Liver (tissue), 9 donors: Measurements from ENCODE around the gene HAUS7. TPM values are rescaled to one million over a fixed set of nuclear protein-coding genes. Genes with fewer than 3 reads are reported as not detected.

Experiments used
- DNase-seq: peaks from one replicate; pipeline ENCODE4 v3.0.0-alpha.2; 2017; ENCODE audit warnings: low spot score
- H3K27ac ChIP-seq, 2 donors: one replicate each; pipeline ENCODE4 v1.7.0; 2013; ENCODE audit warnings: inconsistent platforms in 2 of 2, low read length in 2 of 2, control low read depth in 1 of 2, low read depth in 1 of 2, mild to moderate bottlenecking in 1 of 2
- H3K27me3 ChIP-seq, 4 donors: one replicate each; pipeline versions ENCODE4 v1.6.1 to v1.7.0; 2013; ENCODE audit warnings: low read length in 3 of 4, inconsistent platforms in 1 of 4, mild to moderate bottlenecking in 1 of 4, moderate library complexity in 1 of 4; ENCODE audit not compliant: control insufficient read depth in 4 of 4, insufficient read depth in 4 of 4
- H3K36me3 ChIP-seq, 4 donors: one replicate each; pipeline versions ENCODE4 v1.6.1 to v1.7.0; 2013; ENCODE audit warnings: low read length in 3 of 4, mild to moderate bottlenecking in 3 of 4, low read depth in 1 of 4, moderate library complexity in 1 of 4; ENCODE audit not compliant: control insufficient read depth in 4 of 4, insufficient read depth in 3 of 4
- H3K4me1 ChIP-seq, 4 donors: one replicate each; pipeline versions ENCODE4 v1.6.1 to v1.7.0; 2013; ENCODE audit warnings: low read length in 3 of 4, mild to moderate bottlenecking in 3 of 4, moderate library complexity in 1 of 4; ENCODE audit not compliant: control insufficient read depth in 4 of 4, insufficient read depth in 4 of 4
- H3K4me3 ChIP-seq, 3 donors: one replicate each; pipeline versions ENCODE4 v1.6.1 to v1.7.0; 2013; ENCODE audit warnings: low read length in 3 of 3, control low read depth in 1 of 3, low read depth in 1 of 3, mild to moderate bottlenecking in 1 of 3
- H3K9ac ChIP-seq, 2 donors: one replicate each; pipeline ENCODE4 v1.7.0; 2013; ENCODE audit warnings: low read length in 2 of 2, mild to moderate bottlenecking in 2 of 2, moderate library complexity in 2 of 2, control low read depth in 1 of 2, low read depth in 1 of 2
- H3K9me3 ChIP-seq, 4 donors: one replicate each; pipeline versions ENCODE4 v1.6.1 to v1.7.0; 2013; ENCODE audit warnings: low read length in 3 of 4; ENCODE audit not compliant: control insufficient read depth in 4 of 4
- ATF3 ChIP-seq: IDR thresholded peaks from 2 replicates; pipeline ENCODE4 v1.6.1; 2016; ENCODE audit warnings: antibody characterized with exemption
- CTCF ChIP-seq: fragments of 150-350 bp; IDR thresholded peaks from 2 replicates; pipeline ENCODE4 v1.5.1; 2017; ENCODE audit warnings: improper control_type of control experiment, low read depth, low read length; ENCODE audit not compliant: missing input control
- EGR1 ChIP-seq, 2 donors: IDR thresholded peaks; 2 replicates each; pipeline ENCODE4 v1.6.1; 2016 to 2018; ENCODE audit warnings: antibody characterized with exemption in 2 of 2, low read depth in 2 of 2
- FOXA1 ChIP-seq: IDR thresholded peaks from 2 replicates; pipeline ENCODE4 v1.6.1; 2016; ENCODE audit warnings: antibody characterized with exemption
- FOXA2 ChIP-seq: IDR thresholded peaks from 2 replicates; pipeline ENCODE4 v1.6.1; 2016; ENCODE audit warnings: antibody characterized with exemption
- GABPA ChIP-seq, 2 donors: IDR thresholded peaks in 1 of 2; conservative IDR thresholded peaks in 1 of 2; 2 replicates each; pipeline ENCODE4 v1.6.1; 2016; ENCODE audit warnings: antibody characterized with exemption in 2 of 2, mild to moderate bottlenecking in 1 of 2, moderate library complexity in 1 of 2
- HNF4A ChIP-seq, 2 donors: conservative IDR thresholded peaks; 2 replicates each; pipeline ENCODE4 v1.6.1; 2016; ENCODE audit warnings: antibody characterized with exemption in 2 of 2, mild to moderate bottlenecking in 2 of 2
- HNF4G ChIP-seq: IDR thresholded peaks from 2 replicates; pipeline ENCODE4 v1.6.1; 2016; ENCODE audit warnings: antibody characterized with exemption
- JUND ChIP-seq, 2 donors: IDR thresholded peaks; 2 replicates each; pipeline ENCODE4 v1.6.1; 2016; ENCODE audit warnings: antibody characterized with exemption in 2 of 2
- NR2F2 ChIP-seq: IDR thresholded peaks from 2 replicates; pipeline ENCODE4 v1.6.1; 2016; ENCODE audit warnings: antibody characterized with exemption
- RXRA ChIP-seq, 2 donors: IDR thresholded peaks; 2 replicates each; pipeline ENCODE4 v1.6.1; 2017 to 2018; ENCODE audit warnings: antibody characterized with exemption in 2 of 2, mild to moderate bottlenecking in 1 of 2
- SP1 ChIP-seq: IDR thresholded peaks from 2 replicates; pipeline ENCODE4 v1.6.1; 2018; ENCODE audit warnings: antibody characterized with exemption, mild to moderate bottlenecking
- TAF1 ChIP-seq: conservative IDR thresholded peaks from 2 replicates; pipeline ENCODE4 v1.6.1; 2016; ENCODE audit warnings: antibody characterized with exemption, mild to moderate bottlenecking
- YY1 ChIP-seq: IDR thresholded peaks from 2 replicates; pipeline ENCODE4 v1.6.1; 2016; ENCODE audit warnings: antibody characterized with exemption, mild to moderate bottlenecking
- ZBTB33 ChIP-seq: IDR thresholded peaks from 2 replicates; pipeline ENCODE4 v1.6.1; 2016; ENCODE audit warnings: antibody characterized with exemption
- WGBS: extraction: QIAGEN DNeasy Blood & Tissue Kit; methylation state at CpG from one replicate; pipeline ENCODE4 v1.1.7; 2013; 5-methylcytosine and 5-hydroxymethylcytosine counted together
- polyA plus RNA-seq, 2 donors: library from polyadenylated mRNA; stranded (reverse) in 1 of 2; unstranded in 1 of 2; fragments of 200-250 nt in 1 of 2; fragments of >200 nt in 1 of 2; fragmentation: Nextera tagmentation in 1 of 2; extraction: Ambion mirVana in 1 of 2; gene quantifications; one replicate each; pipeline versions ENCODE4 v1.2.1 to v1.2.3, GENCODE V29; 2013 to 2015
- total RNA-seq, 2 donors: library from RNA; depleted of rRNA; stranded (reverse); fragments of >200 nt; gene quantifications; one replicate each; pipeline ENCODE4 v1.2.3, GENCODE V29; 2014
- donor health status: healthy.
- donor health status: healthy.
- donor health status: healthy.
- donor health status: healthy.
- donor health status: healthy.

HAUS7 gene
- total and polyA plus RNA-seq, 4 donors = 7.0 to 8.9 (median 7.8) TPM

- H3K4me3 ChIP-seq = no peak within 1 kb of the TSS
- no peak within 1 kb of the TSS for H3K27ac ChIP-seq
- H3K9me3 ChIP-seq = peaks cover 0 to 2% (median 0%) of the 10 kb centered on the region in 4 donors
- no peaks in the 10 kb centered on the region for H3K27me3 ChIP-seq
- no peaks in the 10 kb centered on the region for H3K36me3 ChIP-seq
- TF ChIP-seq NR2F2 = no peak
- no peak for TF ChIP-seq ATF3
- no peak for TF ChIP-seq YY1
- TF ChIP-seq SP1 = no peak
- TF ChIP-seq GABPA (IDR thresholded peaks at IDR 0.05 in 1 of 2, conservative IDR thresholded peaks at IDR 0.05 in 1 of 2) = no peak
- no peak for TF ChIP-seq CTCF
- no peak for TF ChIP-seq HNF4G
- no peak for TF ChIP-seq FOXA2
- TF ChIP-seq RXRA (IDR thresholded peaks at IDR 0.05) = no peak
- no peak for TF ChIP-seq HNF4A (conservative IDR thresholded peaks at IDR 0.05)
- TF ChIP-seq FOXA1 = no peak
- no peak for TF ChIP-seq EGR1 (IDR thresholded peaks at IDR 0.05; ENCODE audit: low read depth in 2 of 2)
- no peak for TF ChIP-seq ZBTB33
- no peak for TF ChIP-seq TAF1
- no peak for TF ChIP-seq JUND (IDR thresholded peaks at IDR 0.05)
- no peak within 1 kb of the TSS for H3K9ac ChIP-seq
- no peaks in the 10 kb centered on the region for H3K4me1 ChIP-seq
- no peak for DNase-seq
- WGBS = 95% methylated on average over 29 of the region's 29 CpGs
Measured at GRCh38 chrX:153401133-153401764, 69.1 kb downstream of the HAUS7 start, which contains the start of gene PNMA6E. Gene PNMA6E, minus strand, starts transcription at chrX:153401350. Its CDS starts 2,501 bp downstream, at chrX:153398849.

- Histone ChIP-seq H3K27ac (no peak overlapping the region), H3K27me3 (no peaks in the 10 kb centered on the region), H3K4me1 (no peaks in the 10 kb centered on the region), H3K36me3 (no peaks in the 10 kb centered on the region), H3K9ac (no peak overlapping the region), H3K9me3 (peaks cover 0 to 2% (median 0%) of the 10 kb centered on the region in 4 donors), H3K4me3 (no peak overlapping the region)
- WGBS = 82% methylated on average over 60 of the region's 60 CpGs
- peak; percentile 41 for DNase-seq
- TF ChIP-seq YY1 (no peak), CTCF (peak; percentile 47)
Measured at GRCh38 chrX:153400146-153401132, 69.9 kb downstream of the HAUS7 start.
